Measurements from ENCODE around the gene C4orf50. TPM values are rescaled to one million over a fixed set of nuclear protein-coding genes. Genes with fewer than 3 reads are reported as not detected.

Gene C4orf50
- total RNA-seq, 2 donors from 2014 or later, result 0.03 TPM

- ATAC-seq (no peak), DNase-seq (no peak)
- intact Hi-C loops (cut with DNase I), result no loop called here
Observed at GRCh38 chr4:5913454-5913853, 104.8 kb downstream of the C4orf50 start.

GRCh38 chr4:5912614-5913019, 105.6 kb downstream of the C4orf50 start:
- DNase-seq (no peak), ATAC-seq (no peak)
- intact Hi-C loops (cut with DNase I), result no loop called here

- intact Hi-C loops (cut with DNase I), result no loop called here
- no peak for DNase-seq
- no peak for ATAC-seq
Observed at GRCh38 chr4:5908876-5909427, 109.3 kb downstream of the C4orf50 start.

- intact Hi-C loops (cut with DNase I), result no loop called here
- ATAC-seq, result no peak
Observed at GRCh38 chr4:5906191-5906590, 112.0 kb downstream of the C4orf50 start.

GRCh38 chr4:5905714-5906113, 112.5 kb downstream of the C4orf50 start:
- DNase-seq, result no peak
- intact Hi-C loops (cut with DNase I), result no loop called here
- no peak for ATAC-seq

More at GRCh38 chr4:5906191-5906590, 112.0 kb downstream of the C4orf50 start:
- no peak for DNase-seq

GRCh38 chr4:5900844-5901243, 117.4 kb downstream of the C4orf50 start:
- ATAC-seq (no peak), DNase-seq (no peak)
- intact Hi-C loops (cut with DNase I), result no loop called here

- DNase-seq, result no peak
- intact Hi-C loops (cut with DNase I), result no loop called here
- no peak for ATAC-seq
Observed at GRCh38 chr4:5899881-5900280, 118.3 kb downstream of the C4orf50 start.

GRCh38 chr4:5899396-5899795, 118.8 kb downstream of the C4orf50 start:
- ATAC-seq (no peak), DNase-seq (no peak)
- intact Hi-C loops (cut with DNase I), result no loop called here

GRCh38 chr4:5897674-5898073, 120.6 kb downstream of the C4orf50 start:
- intact Hi-C loops (cut with DNase I), result no loop called here
- no peak for ATAC-seq
- DNase-seq, result no peak

GRCh38 chr4:5895287-5895686, 122.9 kb downstream of the C4orf50 start:
- intact Hi-C loops (cut with DNase I), result no loop called here
- ATAC-seq (no peak), DNase-seq (no peak)

GRCh38 chr4:5894266-5894665, 124.0 kb downstream of the C4orf50 start:
- DNase-seq (no peak), ATAC-seq (no peak)
- intact Hi-C loops (cut with DNase I), result no loop called here

GRCh38 chr4:5893591-5893990, 124.6 kb downstream of the C4orf50 start:
- ATAC-seq (no peak), DNase-seq (no peak)
- intact Hi-C loops (cut with DNase I), result no loop called here

GRCh38 chr4:5893004-5893580, 125.1 kb downstream of the C4orf50 start, which contains the start of gene CRMP1:
Gene CRMP1, minus strand, starts transcription at chr4:5893086. Its CDS starts 117 bp downstream, at chr4:5892969.
- intact Hi-C loops (cut with DNase I), result no loop called here
- no peak for DNase-seq
- ATAC-seq, result peak; percentile 11 to 71

GRCh38 chr4:5892323-5893003, 125.8 kb downstream of the C4orf50 start:
- intact Hi-C loops (cut with DNase I), result no loop called here
- DNase-seq (no peak), ATAC-seq (no peak)

GRCh38 chr4:5891563-5892322, 126.5 kb downstream of the C4orf50 start:
- intact Hi-C loops (cut with DNase I), result no loop called here
- ATAC-seq, result no peak
- no peak for DNase-seq

- peak in 1 of 2 donors; percentile 24 for ATAC-seq
- intact Hi-C loops (cut with DNase I), result no loop called here
- DNase-seq, result no peak
Observed at GRCh38 chr4:5890063-5890727, 128.0 kb downstream of the C4orf50 start.

- DNase-seq (no peak), ATAC-seq (no peak)
- intact Hi-C loops (cut with DNase I), result no loop called here
Observed at GRCh38 chr4:5889002-5889696, 129.1 kb downstream of the C4orf50 start.

- intact Hi-C loops (cut with DNase I), result no loop called here
- no peak for DNase-seq
- peak in 1 of 2 donors; percentile 59 for ATAC-seq
Observed at GRCh38 chr4:5888222-5889001, 129.8 kb downstream of the C4orf50 start.
